HL-60 (cell line): ENCODE measurements around the gene AFDN.

Experiments
- CTCF ChIP-seq: IDR thresholded peaks from one replicate; pipeline ENCODE4 v1.5.1; 2011; ENCODE audit warnings: low read length, control low read depth, inconsistent platforms; ENCODE audit not compliant: insufficient read depth
- GABPA ChIP-seq: IDR thresholded peaks from 2 replicates; pipeline ENCODE4 v1.6.1; 2012; ENCODE audit warnings: low read depth
- POLR2AphosphoS5 ChIP-seq: IDR thresholded peaks from 2 replicates; pipeline ENCODE4 v1.6.1; 2012; ENCODE audit warnings: low read depth
- REST ChIP-seq: IDR thresholded peaks from 2 replicates; pipeline ENCODE4 v1.6.1; 2012; ENCODE audit warnings: low read depth; ENCODE audit not compliant: insufficient replicate concordance
- SPI1 ChIP-seq: IDR thresholded peaks from 2 replicates; pipeline ENCODE4 v1.6.1; 2012; ENCODE audit warnings: low read depth, mild to moderate bottlenecking, borderline replicate concordance

DNA sequence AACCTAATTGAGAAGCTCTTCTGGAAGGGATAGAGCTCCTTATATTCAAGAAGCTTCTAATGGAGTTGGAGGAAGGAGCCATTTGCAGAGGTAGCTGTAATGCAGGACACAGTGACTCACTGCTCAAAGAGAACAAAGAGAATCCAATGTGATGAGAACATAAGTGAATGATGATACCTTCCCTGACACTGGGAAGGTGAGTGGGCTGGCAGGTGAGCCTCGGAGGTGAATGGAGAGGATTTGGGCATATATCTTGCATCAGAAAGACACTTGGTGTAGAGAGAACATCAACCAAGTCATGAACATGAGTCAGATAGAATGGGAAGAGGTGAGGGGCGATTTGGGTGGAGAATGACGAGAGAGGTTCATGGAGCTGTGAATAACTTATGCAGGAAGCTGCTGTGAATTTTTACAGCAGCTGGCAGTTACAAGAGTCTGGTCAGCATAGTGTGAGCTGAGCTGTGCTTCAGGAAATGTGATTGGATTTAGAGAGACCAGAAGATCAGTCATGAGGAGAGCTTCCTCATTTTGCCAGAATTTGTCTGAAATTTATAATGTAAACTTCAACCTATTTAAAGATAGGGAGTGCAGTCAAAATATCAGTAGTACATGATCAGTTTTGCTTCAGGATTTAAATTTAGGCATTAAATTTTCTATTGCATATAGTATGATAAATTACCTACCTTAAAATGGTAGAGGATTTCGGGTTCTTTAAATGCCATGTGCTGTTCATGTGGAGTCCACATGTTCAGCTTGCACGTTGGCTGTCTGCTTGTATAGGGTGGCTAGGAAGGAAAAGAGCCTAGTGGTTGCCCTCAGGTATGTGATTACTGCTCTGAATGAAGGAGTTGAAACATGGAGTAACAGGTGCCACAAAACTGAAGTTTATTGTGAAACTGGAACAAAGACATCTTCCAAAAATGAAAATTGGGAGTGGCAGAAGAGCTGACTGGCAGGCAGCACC, 111.5 kb downstream of the AFDN start:
- TF ChIP-seq POLR2AphosphoS5 (no peak), CTCF (no peak), GABPA (no peak), REST (no peak), SPI1 (no peak)
